Gastrocnemius medialis (tissue), 4 donors: ENCODE measurements around the gene ZNF778. TPM values are rescaled to one million over a fixed set of nuclear protein-coding genes. Genes with fewer than 3 reads are reported as not detected.
"Not testable (repeated sequence)": the region's sequence is repeated elsewhere in the genome, so short reads cannot be mapped to it uniquely, and the experiment has no call there.

ENCODE experiments used
- ATAC-seq, 2 donors: fragments of 150-250 bp; one replicate each; pipeline ENCODE4 v1.9.1; 2016
- DNase-seq, 2 donors: peaks; one replicate each; pipeline ENCODE4 v3.0.0-alpha.2; 2019
- H3K27ac ChIP-seq, 4 donors: fragments of 200-600 bp; sonication (generic); 1 replicate in 1 of 4; 2 replicates in 3 of 4; pipeline ENCODE4 v1.5.1; 2016 to 2018; ENCODE audit warnings: mild to moderate bottlenecking in 2 of 4, moderate library complexity in 1 of 4
- H3K27me3 ChIP-seq, 3 donors: fragments of 200-600 bp; sonication (generic) in 2 of 3; 1 replicate in 1 of 3; 2 replicates in 2 of 3; pipeline versions ENCODE4 v1.5.1 to v1.6.0; 2016 to 2019; ENCODE audit warnings: mild to moderate bottlenecking in 1 of 3, moderate library complexity in 1 of 3
- H3K36me3 ChIP-seq, 2 donors: fragments of 200-600 bp; sonication (generic) in 1 of 2; one replicate each; pipeline ENCODE4 v1.5.1; 2017 to 2018
- H3K4me1 ChIP-seq, 2 donors: fragments of 200-600 bp; sonication (generic) in 1 of 2; one replicate each; pipeline ENCODE4 v1.5.1; 2016 to 2017; ENCODE audit warnings: mild to moderate bottlenecking in 2 of 2
- H3K4me3 ChIP-seq, 4 donors: fragments of 200-600 bp; sonication (generic) in 3 of 4; 1 replicate in 1 of 4; 2 replicates in 3 of 4; pipeline ENCODE4 v1.5.1; 2016 to 2019; ENCODE audit warnings: mild to moderate bottlenecking in 2 of 4
- H3K9me3 ChIP-seq, 3 donors: fragments of 200-600 bp; sonication (generic) in 2 of 3; 1 replicate in 1 of 3; 2 replicates in 2 of 3; pipeline ENCODE4 v1.5.1; 2016 to 2019
- POLR2A ChIP-seq, 2 donors: fragments of 450-650 bp; IDR thresholded peaks; one replicate each; pipeline ENCODE4 v1.6.1; 2017; ENCODE audit warnings: antibody characterized with exemption in 2 of 2, mild to moderate bottlenecking in 2 of 2, moderate library complexity in 2 of 2
- in situ Hi-C, 4 donors: fragments of 200-750 bp; cut with MboI; loops; one replicate each; pipeline versions ENCODE4 v1.15.0 to v1.8.0; 2017; ENCODE audit warnings: low sequenced_read_pairs in 4 of 4
- intact Hi-C: fragments of 100-400 bp; cut with DNase I; formaldehyde crosslinking; loops from one replicate; pipeline ENCODE4 v1.15.1; 2023; ENCODE audit warnings: low total_unique reads
- total RNA-seq, 4 donors: library from RNA; depleted of rRNA; stranded (reverse); fragments of >200 nt; gene quantifications; one replicate each; pipeline versions ENCODE4 v1.1.0 to v1.2.3, GENCODE V29; 2016
- TF ChIP-seq, protein P1 (sequence below), 5 experiments: fragments of 450-650 bp in 3 of 5; fragments of 200-600 bp in 2 of 5; sonication (generic) in 2 of 5; IDR thresholded peaks in 4 of 5; conservative IDR thresholded peaks in 1 of 5; 1 replicate in 4 of 5; 2 replicates in 1 of 5; pipeline ENCODE4 v1.5.1; 2016 to 2019; ENCODE audit warnings: antibody characterized with exemption in 5 of 5, mild to moderate bottlenecking in 3 of 5, moderate library complexity in 3 of 5

The ZNF778 gene
- total RNA-seq, 4 donors from 2014 or later, result 10.7 to 21.3 (median 17.9) TPM

DNA sequence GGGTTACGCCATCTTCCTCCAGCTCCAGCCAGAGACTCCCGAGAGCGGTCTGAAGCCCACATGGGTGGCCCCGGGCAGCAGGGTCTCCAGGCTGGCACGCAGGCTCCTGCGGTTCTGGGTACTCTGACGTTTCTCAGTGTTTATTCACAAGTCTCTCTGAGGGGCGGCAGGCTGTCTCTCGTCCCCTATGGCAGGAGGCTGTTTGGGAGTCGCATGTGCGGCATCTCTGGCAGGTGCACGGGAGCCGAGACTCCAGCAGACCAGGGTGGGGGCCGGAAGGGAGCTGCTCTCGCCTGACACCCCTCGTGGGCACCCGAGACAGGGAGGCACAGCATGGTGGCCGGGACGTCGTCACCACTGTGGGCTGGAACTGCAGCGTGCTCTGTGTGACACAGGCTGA lies 48.1 kb downstream of the ZNF778 start:
- intact Hi-C loops (no loop called here), in situ Hi-C loops (no loop called here)
- no peaks in the 10 kb centered on the region for H3K4me1 ChIP-seq
- H3K27ac ChIP-seq, result no peak overlapping the region
- peaks cover 0 to 30% of the 10 kb centered on the region in 2 donors for H3K36me3 ChIP-seq
- H3K4me3 ChIP-seq, result no peak overlapping the region
- H3K9me3 ChIP-seq, result no peaks in the 10 kb centered on the region
- H3K27me3 ChIP-seq, result no peaks in the 10 kb centered on the region
- ATAC-seq (no peak), DNase-seq (no peak)
- TF ChIP-seq, protein P1, sequence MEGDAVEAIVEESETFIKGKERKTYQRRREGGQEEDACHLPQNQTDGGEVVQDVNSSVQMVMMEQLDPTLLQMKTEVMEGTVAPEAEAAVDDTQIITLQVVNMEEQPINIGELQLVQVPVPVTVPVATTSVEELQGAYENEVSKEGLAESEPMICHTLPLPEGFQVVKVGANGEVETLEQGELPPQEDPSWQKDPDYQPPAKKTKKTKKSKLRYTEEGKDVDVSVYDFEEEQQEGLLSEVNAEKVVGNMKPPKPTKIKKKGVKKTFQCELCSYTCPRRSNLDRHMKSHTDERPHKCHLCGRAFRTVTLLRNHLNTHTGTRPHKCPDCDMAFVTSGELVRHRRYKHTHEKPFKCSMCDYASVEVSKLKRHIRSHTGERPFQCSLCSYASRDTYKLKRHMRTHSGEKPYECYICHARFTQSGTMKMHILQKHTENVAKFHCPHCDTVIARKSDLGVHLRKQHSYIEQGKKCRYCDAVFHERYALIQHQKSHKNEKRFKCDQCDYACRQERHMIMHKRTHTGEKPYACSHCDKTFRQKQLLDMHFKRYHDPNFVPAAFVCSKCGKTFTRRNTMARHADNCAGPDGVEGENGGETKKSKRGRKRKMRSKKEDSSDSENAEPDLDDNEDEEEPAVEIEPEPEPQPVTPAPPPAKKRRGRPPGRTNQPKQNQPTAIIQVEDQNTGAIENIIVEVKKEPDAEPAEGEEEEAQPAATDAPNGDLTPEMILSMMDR (IDR thresholded peaks at IDR 0.05 in 4 of 5, conservative IDR thresholded peaks at IDR 0.05 in 1 of 5), result no peak
- TF ChIP-seq POLR2A (IDR thresholded peaks at IDR 0.05), result no peak

DNA sequence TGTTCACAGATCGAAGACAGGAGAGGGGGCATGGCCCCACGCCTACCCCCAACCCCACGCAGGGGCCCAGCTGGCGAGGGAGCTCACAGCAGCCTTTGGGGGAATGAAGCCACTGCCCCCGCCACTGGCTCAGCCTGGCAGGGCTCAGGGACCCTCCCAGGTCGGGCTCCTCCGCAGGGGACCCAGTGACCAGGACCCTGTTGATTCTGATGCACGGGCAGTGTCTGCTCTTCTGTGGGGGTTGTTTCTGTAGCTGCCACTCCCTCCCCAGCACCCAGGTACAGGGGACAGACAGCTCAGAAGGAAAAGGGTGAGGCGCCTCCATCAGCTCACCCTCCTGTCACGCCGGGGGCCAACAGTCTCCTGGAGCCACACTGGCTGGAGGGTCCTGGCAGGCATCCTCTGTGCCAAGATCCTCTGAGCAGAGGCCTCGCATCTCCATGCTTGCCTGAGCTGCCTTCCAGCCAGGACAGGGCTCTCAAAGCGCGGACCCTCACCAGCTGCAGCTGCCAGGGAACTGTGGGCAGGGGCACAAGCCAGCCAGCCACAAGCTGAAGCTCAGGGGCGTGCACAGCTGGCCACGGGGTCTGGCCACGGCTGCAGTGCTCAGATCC lies 49.1 kb downstream of the ZNF778 start:
- no peak for DNase-seq
- no peak for ATAC-seq
- Histone ChIP-seq H3K27me3 (no peaks in the 10 kb centered on the region), H3K27ac (no peak overlapping the region), H3K4me1 (no peaks in the 10 kb centered on the region), H3K4me3 (no peak overlapping the region), H3K9me3 (no peaks in the 10 kb centered on the region), H3K36me3 (peaks cover 0 to 38% of the 10 kb centered on the region in 2 donors)
- in situ Hi-C loops, result no loop called here
- intact Hi-C loops, result no loop called here
- TF ChIP-seq, protein P1 (IDR thresholded peaks at IDR 0.05 in 4 of 5, conservative IDR thresholded peaks at IDR 0.05 in 1 of 5), result no peak
- no peak for TF ChIP-seq POLR2A (IDR thresholded peaks at IDR 0.05)

DNA sequence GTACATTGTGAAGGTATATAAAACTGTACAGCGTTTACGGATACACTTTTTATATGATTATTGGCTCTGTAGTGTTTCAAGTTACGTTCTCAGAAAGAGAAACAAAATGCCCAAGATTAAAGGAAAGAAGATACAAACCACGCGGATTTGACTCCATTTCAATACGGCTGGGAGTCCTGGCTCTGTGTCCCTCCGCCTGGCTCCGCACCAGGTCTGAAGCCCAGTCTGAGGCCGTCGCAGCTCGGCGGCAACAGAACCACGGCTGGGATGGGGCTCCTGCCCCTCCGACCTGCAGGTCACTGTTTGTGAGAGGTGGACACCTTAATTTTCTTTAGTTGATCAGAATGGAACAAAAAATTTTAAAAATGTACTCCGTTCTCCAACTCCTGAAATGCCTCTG lies 50.2 kb downstream of the ZNF778 start:
- DNase-seq, H3K4me1 ChIP-seq, ATAC-seq, H3K9me3 ChIP-seq, H3K4me3 ChIP-seq, H3K27ac ChIP-seq, in situ Hi-C loops, H3K27me3 ChIP-seq, intact Hi-C loops: not testable (repeated sequence)
- H3K36me3 ChIP-seq, result peaks cover 0 to 47% of the 10 kb centered on the region in 2 donors

DNA sequence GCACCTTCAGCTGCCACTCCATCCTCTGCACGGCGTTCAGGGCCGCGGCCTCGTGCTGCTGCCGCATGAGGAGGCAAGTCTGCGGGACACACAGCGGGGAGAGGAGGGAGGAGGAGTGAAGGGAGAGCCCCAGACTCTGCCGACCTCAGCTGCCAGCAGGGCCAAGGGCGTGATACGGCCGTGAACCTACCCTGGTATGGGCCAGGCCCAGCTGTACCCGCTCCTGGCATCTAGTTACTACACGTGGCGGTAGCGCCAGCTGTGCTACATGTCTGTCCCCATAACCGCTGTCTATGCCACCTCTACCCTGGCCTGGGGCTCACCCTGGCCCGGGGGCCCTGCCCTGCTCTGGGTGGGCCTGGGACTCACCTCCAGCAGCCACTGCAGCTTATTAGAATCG lies 51.1 kb downstream of the ZNF778 start:
- H3K4me1 ChIP-seq, result no peaks in the 10 kb centered on the region
- H3K9me3 ChIP-seq, result no peaks in the 10 kb centered on the region
- H3K36me3 ChIP-seq, result peaks cover 0 to 52% of the 10 kb centered on the region in 2 donors
- in situ Hi-C loops, result no loop called here
- intact Hi-C loops, result no loop called here
- H3K27ac ChIP-seq, result peak overlapping the region in 3 of 4 donors; percentile 10 to 42 (median 31)
- TF ChIP-seq POLR2A (IDR thresholded peaks at IDR 0.05), result no peak
- TF ChIP-seq, protein P1 (IDR thresholded peaks at IDR 0.05 in 4 of 5, conservative IDR thresholded peaks at IDR 0.05 in 1 of 5), result no peak
- no peaks in the 10 kb centered on the region for H3K27me3 ChIP-seq
- ATAC-seq (no peak), DNase-seq (no peak)
- no peak overlapping the region for H3K4me3 ChIP-seq

DNA sequence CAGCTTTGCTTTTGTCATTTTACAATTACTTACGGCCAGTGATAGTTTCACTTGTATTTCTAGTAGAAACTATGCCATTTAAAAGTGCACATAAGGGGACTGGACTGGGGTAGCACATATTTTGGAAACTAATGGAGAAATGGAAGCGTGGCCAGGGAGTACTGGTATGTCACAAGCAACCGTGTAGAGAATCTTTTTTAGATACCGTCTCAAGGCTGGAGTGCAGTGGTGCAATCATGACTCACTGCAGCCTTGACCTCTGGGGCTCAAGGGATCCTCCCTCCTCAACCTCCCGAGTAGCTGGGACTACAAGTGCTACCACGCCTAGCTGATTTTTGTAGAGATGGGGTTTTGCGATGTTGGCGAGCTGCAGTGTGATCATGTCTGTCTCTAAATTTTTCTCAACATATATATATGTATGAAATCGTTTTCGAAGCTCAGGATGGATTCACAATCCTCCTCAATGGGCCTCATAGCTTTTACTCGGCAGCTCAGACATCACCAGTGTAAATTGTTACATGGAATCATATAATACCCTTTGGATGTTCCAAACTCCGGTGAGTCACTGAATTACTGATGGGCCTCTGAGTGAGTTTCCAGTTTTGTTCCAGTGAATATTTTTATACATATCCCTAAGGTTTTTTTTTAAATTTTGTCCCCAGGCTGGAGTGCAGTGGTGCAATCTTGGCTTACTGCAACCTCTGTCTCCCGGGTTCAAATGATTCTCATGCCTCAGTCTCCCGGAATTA lies 51.7 kb downstream of the ZNF778 start:
- intact Hi-C loops (no loop called here), in situ Hi-C loops (no loop called here)
- H3K36me3 ChIP-seq, result peaks cover 0 to 58% of the 10 kb centered on the region in 2 donors
- no peaks in the 10 kb centered on the region for H3K27me3 ChIP-seq
- DNase-seq (peak in 1 of 2 donors; percentile 50), ATAC-seq (peak; percentile 29 to 56)
- H3K4me3 ChIP-seq, result no peak overlapping the region
- peak overlapping the region in 3 of 4 donors; percentile 31 to 43 (median 42) for H3K27ac ChIP-seq
- TF ChIP-seq, protein P1 (IDR thresholded peaks at IDR 0.05 in 4 of 5, conservative IDR thresholded peaks at IDR 0.05 in 1 of 5), result no peak
- no peak for TF ChIP-seq POLR2A (IDR thresholded peaks at IDR 0.05)
- H3K9me3 ChIP-seq, result no peaks in the 10 kb centered on the region
- no peaks in the 10 kb centered on the region for H3K4me1 ChIP-seq
